Stimulated activated memory B cell treated with anti-CD40 and anti-IgM and Interleukin-4, amounts not matched to agents 10 μg/mL and 1 μg/mL and 100 μg/mL, for 72 hours (primary cell): ENCODE measurements around the gene FAM171A1.
A peak's percentile ranks its signal among the peaks of the same experiment; 100 is the strongest.

Experiments
- ATAC-seq: fragments of 150-1000 bp; cut with Tn5 transposase; 2 replicates; pipeline ENCODE4 v1.10.0; 2021
- H3K27ac Mint-ChIP-seq: one replicate; pipeline ENCODE4 v1.8.0; 2022; ENCODE audit warnings: mild to moderate bottlenecking, mixed read lengths
- H3K27me3 Mint-ChIP-seq: one replicate; pipeline ENCODE4 v1.8.0; 2022; ENCODE audit warnings: mixed read lengths
- H3K36me3 Mint-ChIP-seq: one replicate; pipeline ENCODE4 v1.8.0; 2022; ENCODE audit warnings: mixed read lengths
- H3K4me1 Mint-ChIP-seq: one replicate; pipeline ENCODE4 v1.8.0; 2022; ENCODE audit warnings: mixed read lengths
- H3K4me3 Mint-ChIP-seq: one replicate; pipeline ENCODE4 v1.8.0; 2022; ENCODE audit warnings: mild to moderate bottlenecking, moderate library complexity, mixed read lengths
- H3K9me3 Mint-ChIP-seq: one replicate; pipeline ENCODE4 v1.8.0; 2022; ENCODE audit warnings: mixed read lengths

FAM171A1 gene

DNA sequence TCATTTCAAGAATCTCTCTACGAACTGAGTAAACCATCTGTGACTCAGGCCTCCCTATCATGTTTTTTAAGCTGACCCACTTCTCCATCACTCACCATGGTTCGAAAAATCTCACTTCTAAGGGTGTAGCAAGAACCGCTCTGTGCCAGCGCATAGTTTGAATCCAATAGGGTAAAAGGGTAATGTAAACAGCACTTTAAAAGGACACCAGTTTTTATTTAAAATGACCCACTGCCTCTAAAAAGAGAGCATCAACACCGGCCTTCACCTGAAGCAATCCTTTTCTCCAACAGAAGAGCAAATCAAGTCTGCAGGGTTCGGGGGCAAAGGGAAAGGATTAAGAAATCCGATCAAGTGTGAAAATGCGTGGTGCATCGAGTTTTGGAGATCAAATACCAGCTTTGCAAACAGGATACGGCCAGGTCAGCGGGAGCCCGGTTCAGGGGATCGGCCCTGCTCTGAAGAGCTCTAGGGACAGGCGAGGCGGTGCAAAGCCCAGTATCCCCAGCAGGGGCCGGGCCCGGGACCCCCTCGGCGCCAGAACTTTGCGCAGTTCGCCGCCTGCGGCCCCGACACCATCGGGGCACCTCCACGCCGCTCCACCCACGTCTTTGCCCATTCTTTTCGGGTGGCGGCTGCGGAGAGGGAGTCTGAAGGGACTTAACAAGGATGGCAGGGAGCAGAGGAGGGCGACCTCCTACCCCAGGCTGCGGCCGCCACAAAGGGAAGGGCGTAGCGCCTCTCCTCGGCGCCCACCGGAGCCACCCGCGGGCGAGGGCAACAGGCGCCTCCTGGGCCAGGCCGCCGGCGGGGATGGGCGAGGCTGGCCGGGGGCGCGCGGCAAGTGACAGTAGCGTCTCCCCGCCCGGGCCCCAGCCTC, 203.4 kb downstream of the FAM171A1 start:
- no peaks in the 10 kb centered on the region for H3K36me3 Mint-ChIP-seq
- ATAC-seq: peak; percentile 46
- H3K4me1 Mint-ChIP-seq: peaks cover 17% of the 10 kb centered on the region
- no peaks in the 10 kb centered on the region for H3K9me3 Mint-ChIP-seq
- H3K27ac Mint-ChIP-seq: peak overlapping the region; percentile 90
- no peaks in the 10 kb centered on the region for H3K27me3 Mint-ChIP-seq
- H3K4me3 Mint-ChIP-seq: peak overlapping the region; percentile 97

DNA sequence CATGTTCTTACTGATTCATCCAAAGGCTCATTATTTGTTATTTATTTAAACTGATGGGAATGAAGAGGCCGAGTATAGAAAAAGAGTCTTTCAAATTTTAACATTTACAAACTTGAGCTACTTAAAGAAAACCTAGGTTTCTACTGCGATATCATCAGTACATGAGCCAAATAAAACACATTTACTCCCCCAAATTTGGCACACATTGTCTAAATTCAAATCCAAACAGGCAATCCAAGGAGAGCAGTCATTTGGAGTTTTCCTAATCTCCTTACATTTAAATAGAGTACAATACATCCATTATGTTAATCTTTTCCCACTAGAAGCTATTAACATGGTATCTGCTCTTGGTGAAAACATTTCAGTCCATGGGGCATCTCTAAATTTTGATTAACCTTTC, 204.8 kb downstream of the FAM171A1 start:
- Mint-ChIP-seq H3K9me3 (no peaks in the 10 kb centered on the region), H3K36me3 (no peaks in the 10 kb centered on the region), H3K27me3 (no peaks in the 10 kb centered on the region), H3K4me1 (peaks cover 17% of the 10 kb centered on the region), H3K4me3 (no peak overlapping the region), H3K27ac (no peak overlapping the region)
- no peak for ATAC-seq

- no peaks in the 10 kb centered on the region for H3K27me3 Mint-ChIP-seq
- H3K4me1 Mint-ChIP-seq: peaks cover 14% of the 10 kb centered on the region
- H3K4me3 Mint-ChIP-seq: no peak overlapping the region
- no peaks in the 10 kb centered on the region for H3K9me3 Mint-ChIP-seq
- no peak overlapping the region for H3K27ac Mint-ChIP-seq
- no peak for ATAC-seq
- no peaks in the 10 kb centered on the region for H3K36me3 Mint-ChIP-seq
These were observed 207.7 kb downstream of the FAM171A1 start for GRCh38 chr10:15163253-15163828.
